Activated CD4-positive, alpha-beta T cell treated with anti-CD3 and anti-CD28 coated beads, Interleukin-2, amount 50 U/mL, for 4 hours (primary cell): Measurements from ENCODE around the gene MYL3.

Experiments used
- DNase-seq, 2 experiments: peaks; one replicate each; pipeline ENCODE4 v3.0.0-alpha.2; 2020

The MYL3 gene

GRCh38 chr3:46899151-46900006 is 36.1 kb upstream of the MYL3 start:
- no peak for DNase-seq

- DNase-seq = no peak
Measured at GRCh38 chr3:46898321-46899150, 35.3 kb upstream of the MYL3 start.

- no peak for DNase-seq
Measured at GRCh38 chr3:46897829-46898320, 34.6 kb upstream of the MYL3 start.

- no peak for DNase-seq
Measured at GRCh38 chr3:46897031-46897430, 33.8 kb upstream of the MYL3 start.

GRCh38 chr3:46896386-46896785 is 33.1 kb upstream of the MYL3 start:
- DNase-seq = no peak

- DNase-seq = no peak
Measured at GRCh38 chr3:46895761-46896160, 32.5 kb upstream of the MYL3 start.

- DNase-seq = peak; percentile 80 to 82
Measured at GRCh38 chr3:46895204-46895660, 32.0 kb upstream of the MYL3 start.

GRCh38 chr3:46894256-46894655 is 31.0 kb upstream of the MYL3 start:
- DNase-seq = no peak

GRCh38 chr3:46893763-46894162 is 30.5 kb upstream of the MYL3 start:
- no peak for DNase-seq

- DNase-seq = no peak
Measured at GRCh38 chr3:46893146-46893748, 30.0 kb upstream of the MYL3 start.

- DNase-seq = no peak
Measured at GRCh38 chr3:46892285-46893145, 29.3 kb upstream of the MYL3 start.

- no peak for DNase-seq
Measured at GRCh38 chr3:46891132-46891531, 27.9 kb upstream of the MYL3 start.

GRCh38 chr3:46890132-46890531 is 26.9 kb upstream of the MYL3 start:
- no peak for DNase-seq

GRCh38 chr3:46889381-46890110 is 26.3 kb upstream of the MYL3 start:
- DNase-seq = no peak

GRCh38 chr3:46888705-46889104 is 25.5 kb upstream of the MYL3 start:
- DNase-seq = no peak

GRCh38 chr3:46887980-46888494 is 24.8 kb upstream of the MYL3 start:
- no peak for DNase-seq

- DNase-seq = no peak
Measured at GRCh38 chr3:46885612-46886011, 22.4 kb upstream of the MYL3 start.

- DNase-seq = no peak
Measured at GRCh38 chr3:46884929-46885328, 21.7 kb upstream of the MYL3 start.

- DNase-seq = no peak
Measured at GRCh38 chr3:46884427-46884826, 21.2 kb upstream of the MYL3 start.

- DNase-seq = no peak
Measured at GRCh38 chr3:46883830-46884185, 20.6 kb upstream of the MYL3 start.

GRCh38 chr3:46883054-46883829 is 20.0 kb upstream of the MYL3 start:
- no peak for DNase-seq
